Endothelial cell of umbilical vein (primary cell): ENCODE results near the gene OPRD1. TPM values are rescaled to one million over a fixed set of nuclear protein-coding genes. Genes with fewer than 3 reads are reported as not detected.
"Not testable (repeated sequence)": the region's sequence is repeated elsewhere in the genome, so short reads cannot be mapped to it uniquely, and the experiment has no call there.

Experiments used
- BruUV-seq: library from RNA; stranded (reverse); fragments of 400-500 nt; replicated peaks from 2 replicates; lab custom pipeline; 2021; lab: Mats Ljungman, UMichigan
- CTCF ChIA-PET: fragments of 300-600, 350-600 bp; sonication (Branson Sonifier 250); formaldehyde crosslinking; loops from one replicate; lab custom pipeline; 2021; ENCODE audit warnings: antibody characterized with exemption, inconsistent platforms; lab: Charles Lee
- POLR2A ChIA-PET: fragments of 300-600, 350-600 bp; sonication (Branson Sonifier 250); formaldehyde crosslinking; loops from one replicate; lab custom pipeline; 2021; ENCODE audit warnings: antibody characterized with exemption, inconsistent platforms; lab: Charles Lee
- DNase-seq: peaks from one replicate; pipeline ENCODE4 v3.0.0-alpha.2; 2011; ENCODE audit warnings: low read depth, low spot score
- FAIRE-seq: peaks from 2 replicates; lab custom pipeline; 2011; peaks lifted over from hg19 to GRCh38; lab: Jason Lieb, UNC
- H2AFZ ChIP-seq: 2 replicates; pipeline ENCODE4 v1.6.0; 2012; ENCODE audit warnings: low read depth, low read length, control low read depth, inconsistent platforms
- H3K27ac ChIP-seq: 2 replicates; pipeline ENCODE4 v1.5.1; 2011; ENCODE audit warnings: low read depth, mild to moderate bottlenecking, control low read depth, low read length, moderate library complexity; ENCODE audit not compliant: insufficient read depth
- H3K27me3 ChIP-seq, 2 experiments: 2 replicates each; pipeline versions ENCODE4 v1.6.0 to v1.6.1; 2011; ENCODE audit warnings: low read length in 2 of 2, mixed read lengths in 1 of 2; ENCODE audit not compliant: control insufficient read depth in 2 of 2, insufficient read depth in 2 of 2
- H3K36me3 ChIP-seq, 2 experiments: 2 replicates in 1 of 2; 3 replicates in 1 of 2; pipeline ENCODE4 v1.5.1; 2011; ENCODE audit warnings: low read length in 2 of 2, mild to moderate bottlenecking in 1 of 2, moderate library complexity in 1 of 2; ENCODE audit not compliant: control insufficient read depth in 2 of 2, insufficient read depth in 2 of 2; ENCODE audit errors: extremely low read depth in 1 of 2
- H3K4me1 ChIP-seq: 3 replicates; pipeline ENCODE4 v1.5.1; 2011; ENCODE audit warnings: mild to moderate bottlenecking, low read length; ENCODE audit not compliant: control insufficient read depth, insufficient read depth; ENCODE audit errors: extremely low read depth
- H3K4me2 ChIP-seq: 2 replicates; pipeline ENCODE4 v1.6.1; 2011; ENCODE audit warnings: low read length, control low read depth, mixed read lengths; ENCODE audit not compliant: insufficient read depth
- H3K4me3 ChIP-seq, 3 experiments: fragments of 200-600 bp in 1 of 3; sonication (generic), shearing (Covaris generic) in 1 of 3; replicated peaks in 1 of 3; 2 replicates each; pipeline ENCODE4 v1.5.1; 2011 to 2016; ENCODE audit warnings: control low read depth in 3 of 3, low read length in 3 of 3, mild to moderate bottlenecking in 2 of 3, inconsistent platforms in 1 of 3, low read depth in 1 of 3, moderate library complexity in 1 of 3; ENCODE audit not compliant: insufficient read depth in 1 of 3
- H3K79me2 ChIP-seq: 2 replicates; pipeline ENCODE4 v1.6.0; 2012; ENCODE audit warnings: low read length, inconsistent platforms; ENCODE audit not compliant: control insufficient read depth, insufficient read depth
- H3K9ac ChIP-seq: replicated peaks from 2 replicates; pipeline ENCODE3; 2011; ENCODE audit warnings: low read length, control low read depth; ENCODE audit not compliant: insufficient read depth; ENCODE audit errors: extremely low read depth
- H3K9me1 ChIP-seq: replicated peaks from 3 replicates; pipeline ENCODE4 v1.6.0; 2011; ENCODE audit warnings: mild to moderate bottlenecking, low read length; ENCODE audit not compliant: control insufficient read depth, insufficient read depth; ENCODE audit errors: extremely low read depth
- H3K9me3 ChIP-seq: replicated peaks from 2 replicates; pipeline ENCODE4 v1.5.1; 2012; ENCODE audit warnings: low read length, inconsistent platforms; ENCODE audit not compliant: control insufficient read depth, insufficient read depth
- H4K20me1 ChIP-seq: replicated peaks from 2 replicates; pipeline ENCODE3; 2011; ENCODE audit warnings: mild to moderate bottlenecking, low read length; ENCODE audit not compliant: control insufficient read depth, insufficient read depth; ENCODE audit errors: extremely low read depth
- dilution Hi-C: fragments of 300-500 bp; cut with MboI; formaldehyde crosslinking; loops from one replicate; pipeline ENCODE4 v1.15.0; 2019; ENCODE audit warnings: low sequenced_read_pairs; ENCODE audit not compliant: extremely low pct_ligation_motif_present
- intact Hi-C: fragments of 100-400 bp; cut with micrococcal nuclease; formaldehyde crosslinking; loops from one replicate; pipeline ENCODE4 v1.10.0; 2022
- polyA plus RNA-seq, 4 experiments: library from polyadenylated mRNA; depleted of rRNA in 3 of 4; stranded (reverse) in 3 of 4; unstranded in 1 of 4; fragments of >200 nt; gene quantifications; 2 replicates each; pipeline versions ENCODE4 v1.2.1 to v1.2.3, GENCODE V29; 2011 to 2012; ENCODE audit warnings: missing spikeins in 1 of 4
- total RNA-seq: library from RNA; stranded (reverse); gene quantifications from 2 replicates; pipeline ENCODE4 v1.2.3, GENCODE V29; 2021

OPRD1 gene
- total and polyA plus RNA-seq, 2 donors (not counting 3 experiments of a cell fraction or from before 2014, with no cell fraction given), result not detected

- H3K36me3 ChIP-seq, H3K27me3 ChIP-seq, H3K4me3 ChIP-seq, H2AFZ ChIP-seq, dilution Hi-C loops, H4K20me1 ChIP-seq, H3K9me3 ChIP-seq, DNase-seq, H3K4me2 ChIP-seq, POLR2A ChIA-PET, intact Hi-C loops, H3K79me2 ChIP-seq, H3K4me1 ChIP-seq, FAIRE-seq, BruUV-seq, H3K27ac ChIP-seq, H3K9me1 ChIP-seq, H3K9ac ChIP-seq: not testable (repeated sequence)
- CTCF ChIA-PET, result interaction anchor here (0.6 to 0.7 kb wide), 4 partner anchors 10 to 231 kb away, joined by 3 to 4 read pairs (median 3); no protein-coding TSS in a partner anchor
Measured at GRCh38 chr1:28824061-28824460, 12.1 kb downstream of the OPRD1 start.

- POLR2A ChIA-PET, H2AFZ ChIP-seq, dilution Hi-C loops, intact Hi-C loops, DNase-seq, H3K9me1 ChIP-seq, H3K9me3 ChIP-seq, FAIRE-seq, H3K27ac ChIP-seq, H4K20me1 ChIP-seq, H3K4me3 ChIP-seq, H3K4me1 ChIP-seq, H3K79me2 ChIP-seq, H3K9ac ChIP-seq, BruUV-seq, H3K36me3 ChIP-seq, H3K4me2 ChIP-seq, H3K27me3 ChIP-seq: not testable (repeated sequence)
- CTCF ChIA-PET, result interaction anchor here (1.2 kb wide), 1 partner anchor 44 kb away, joined by 4 read pairs; no protein-coding TSS in a partner anchor
Measured at GRCh38 chr1:28828227-28828858, 16.4 kb downstream of the OPRD1 start.
